Measurements from ENCODE around the gene FDCSP. TPM values are rescaled to one million over a fixed set of nuclear protein-coding genes. Genes with fewer than 3 reads are reported as not detected.

FDCSP gene
- total and polyA plus RNA-seq, 4 donors: not detected

GRCh38 chr4:70277121-70277520 lies 51.2 kb downstream of the FDCSP start:
- DNase-seq (ENCODE audit: low spot score): no peak
- no peak overlapping the region for H3K27ac ChIP-seq (ENCODE audit: low read depth in 1 of 2, low read length in 2 of 2)
- TF ChIP-seq REST (IDR thresholded peaks at IDR 0.05) (no peak), RXRA (IDR thresholded peaks at IDR 0.05) (no peak), MAX (IDR thresholded peaks at IDR 0.05) (no peak), ATF3 (IDR thresholded peaks at IDR 0.05) (no peak), ZBTB33 (IDR thresholded peaks at IDR 0.05) (no peak), FOXA2 (IDR thresholded peaks at IDR 0.05) (no peak), CTCF (IDR thresholded peaks at IDR 0.05; ENCODE audit: low read depth, low read length, missing input control) (no peak), RAD21 (IDR thresholded peaks at IDR 0.05) (no peak), NR2F2 (IDR thresholded peaks at IDR 0.05) (no peak), FOXA1 (IDR thresholded peaks at IDR 0.05) (no peak), YY1 (IDR thresholded peaks at IDR 0.05) (no peak), HNF4A (conservative IDR thresholded peaks at IDR 0.05) (no peak), EGR1 (IDR thresholded peaks at IDR 0.05; ENCODE audit: low read depth in 2 of 2) (no peak), TAF1 (conservative IDR thresholded peaks at IDR 0.05) (no peak), GABPA (IDR thresholded peaks at IDR 0.05 in 1 of 2, conservative IDR thresholded peaks at IDR 0.05 in 1 of 2) (no peak), HNF4G (IDR thresholded peaks at IDR 0.05) (no peak), SP1 (IDR thresholded peaks at IDR 0.05) (no peak), JUND (IDR thresholded peaks at IDR 0.05) (no peak)
- 97% methylated on average over 2 of the region's 2 CpGs for WGBS
- H3K36me3 ChIP-seq (ENCODE audit: control insufficient read depth in 4 of 4, insufficient read depth in 3 of 4, low read depth in 1 of 4, low read length in 3 of 4): no peaks in the 10 kb centered on the region
- no peak overlapping the region for H3K9ac ChIP-seq (ENCODE audit: low read depth in 1 of 2, low read length in 2 of 2)
- no peaks in the 10 kb centered on the region for H3K27me3 ChIP-seq (ENCODE audit: control insufficient read depth in 4 of 4, insufficient read depth in 4 of 4, low read length in 3 of 4)
- H3K4me3 ChIP-seq (ENCODE audit: low read depth in 1 of 3, low read length in 3 of 3): no peak overlapping the region
- no peaks in the 10 kb centered on the region for H3K4me1 ChIP-seq (ENCODE audit: control insufficient read depth in 4 of 4, insufficient read depth in 4 of 4, low read length in 3 of 4)
- H3K9me3 ChIP-seq (ENCODE audit: control insufficient read depth in 4 of 4, low read length in 3 of 4): no peaks in the 10 kb centered on the region

All from liver (tissue), 9 donors.